ENCODE data around the gene GTF2F2.
"Not testable (repeated sequence)": the region's sequence is repeated elsewhere in the genome, so short reads cannot be mapped to it uniquely, and the experiment has no call there.

GTF2F2 gene

GRCh38 chr13:45255247-45255987 lies 135.1 kb downstream of the GTF2F2 start:
- no peak for DNase-seq (ENCODE audit: low spot score)

GRCh38 chr13:45256254-45256653 lies 135.9 kb downstream of the GTF2F2 start:
- no peak for DNase-seq (ENCODE audit: low spot score)

GRCh38 chr13:45257638-45258333 lies 137.5 kb downstream of the GTF2F2 start:
- DNase-seq (ENCODE audit: low spot score) = no peak

- DNase-seq (ENCODE audit: low spot score) = no peak
Measured at GRCh38 chr13:45258334-45258675, 138.0 kb downstream of the GTF2F2 start.

GRCh38 chr13:45267215-45267614 lies 146.9 kb downstream of the GTF2F2 start:
- no peak for DNase-seq (ENCODE audit: low spot score)

GRCh38 chr13:45269204-45269603 lies 148.9 kb downstream of the GTF2F2 start:
- no peak for DNase-seq (ENCODE audit: low spot score)

GRCh38 chr13:45276913-45277312 lies 156.6 kb downstream of the GTF2F2 start:
- peak; percentile 13 for DNase-seq (ENCODE audit: low spot score)

- DNase-seq (ENCODE audit: low spot score) = no peak
Measured at GRCh38 chr13:45278096-45278645, 157.9 kb downstream of the GTF2F2 start.

GRCh38 chr13:45280011-45280410 lies 159.7 kb downstream of the GTF2F2 start:
- no peak for DNase-seq (ENCODE audit: low spot score)

- peak; percentile 60 for DNase-seq (ENCODE audit: low spot score)
Measured at GRCh38 chr13:45280751-45281634, 160.7 kb downstream of the GTF2F2 start.

- no peak for DNase-seq (ENCODE audit: low spot score)
Measured at GRCh38 chr13:45282994-45283393, 162.7 kb downstream of the GTF2F2 start.

GRCh38 chr13:45289936-45290563 lies 169.7 kb downstream of the GTF2F2 start:
- no peak for DNase-seq (ENCODE audit: low spot score)

- DNase-seq (ENCODE audit: low spot score) = no peak
Measured at GRCh38 chr13:45292176-45292575, 171.9 kb downstream of the GTF2F2 start.

GRCh38 chr13:45295536-45295935 lies 175.2 kb downstream of the GTF2F2 start:
- no peak for DNase-seq (ENCODE audit: low spot score)

- DNase-seq (ENCODE audit: low spot score) = no peak
Measured at GRCh38 chr13:45296259-45296658, 175.9 kb downstream of the GTF2F2 start.

GRCh38 chr13:45297456-45298205 lies 177.3 kb downstream of the GTF2F2 start:
- DNase-seq (ENCODE audit: low spot score) = peak; percentile 20

- no peak for DNase-seq (ENCODE audit: low spot score)
Measured at GRCh38 chr13:45298206-45298505, 177.8 kb downstream of the GTF2F2 start.

- not testable (repeated sequence) for DNase-seq (ENCODE audit: low spot score)
Measured at GRCh38 chr13:45298550-45298949, 178.2 kb downstream of the GTF2F2 start.

- DNase-seq (ENCODE audit: low spot score) = no peak
Measured at GRCh38 chr13:45299194-45299593, 178.9 kb downstream of the GTF2F2 start.

- no peak for DNase-seq (ENCODE audit: low spot score)
Measured at GRCh38 chr13:45300190-45300985, 180.1 kb downstream of the GTF2F2 start.

GRCh38 chr13:45301263-45301662 lies 181.0 kb downstream of the GTF2F2 start:
- DNase-seq (ENCODE audit: low spot score) = no peak
